Tibial nerve (tissue), 4 donors: Measurements from ENCODE around the gene FBXW7. TPM values are rescaled to one million over a fixed set of nuclear protein-coding genes. Genes with fewer than 3 reads are reported as not detected.

ENCODE experiments used
- DNase-seq, 2 donors: peaks; one replicate each; pipeline ENCODE4 v3.0.0-alpha.2; 2019; ENCODE audit warnings: low spot score in 2 of 2
- H3K27ac ChIP-seq, 4 donors: fragments of 200-600 bp; sonication (generic) in 3 of 4; one replicate each; pipeline ENCODE4 v1.5.1; 2017 to 2019; ENCODE audit warnings: mild to moderate bottlenecking in 1 of 4
- H3K27me3 ChIP-seq, 2 donors: fragments of 200-600 bp; sonication (generic) in 1 of 2; one replicate each; pipeline versions ENCODE4 v1.5.1 to v1.6.0; 2017 to 2019
- H3K36me3 ChIP-seq, 3 donors: fragments of 200-600 bp; sonication (generic); one replicate each; pipeline ENCODE4 v1.5.1; 2018 to 2019
- H3K4me1 ChIP-seq, 4 donors: fragments of 200-600 bp; sonication (generic) in 3 of 4; one replicate each; pipeline ENCODE4 v1.5.1; 2017 to 2019
- H3K4me3 ChIP-seq, 4 donors: fragments of 200-600 bp; sonication (generic) in 3 of 4; one replicate each; pipeline ENCODE4 v1.5.1; 2017 to 2019; ENCODE audit warnings: mild to moderate bottlenecking in 1 of 4, moderate library complexity in 1 of 4
- H3K9me3 ChIP-seq, 4 donors: fragments of 200-600 bp; sonication (generic) in 3 of 4; one replicate each; pipeline ENCODE4 v1.5.1; 2017 to 2019
- CTCF ChIP-seq, 5 experiments: fragments of 200-600 bp in 3 of 5; fragments of 450-650 bp in 2 of 5; sonication (generic) in 3 of 5; IDR thresholded peaks; one replicate each; pipeline ENCODE4 v1.5.1; 2016 to 2019; ENCODE audit warnings: antibody characterized with exemption in 5 of 5, mild to moderate bottlenecking in 3 of 5, moderate library complexity in 2 of 5
- EP300 ChIP-seq, 2 donors: sonication (generic); formaldehyde crosslinking; IDR thresholded peaks; one replicate each; pipeline ENCODE4 v1.6.1; 2017; ENCODE audit warnings: antibody characterized with exemption in 2 of 2, mild to moderate bottlenecking in 1 of 2
- POLR2A ChIP-seq, 2 donors: fragments of 450-650 bp; IDR thresholded peaks; one replicate each; pipeline ENCODE4 v1.6.1; 2017; ENCODE audit warnings: antibody characterized with exemption in 2 of 2, mild to moderate bottlenecking in 2 of 2, moderate library complexity in 2 of 2
- WGBS, 2 donors: methylation state at CpG; one replicate each; pipeline ENCODE4 v1.1.5; 2018; 5-methylcytosine and 5-hydroxymethylcytosine counted together
- total RNA-seq, 4 donors: library from RNA; depleted of rRNA; stranded (reverse); fragments of >200 nt; gene quantifications; one replicate each; pipeline ENCODE4 v1.1.0, GENCODE V29; 2016

Gene FBXW7
- total RNA-seq, 4 donors from 2014 or later = 40.8 to 85.7 (median 62.1) TPM

- Histone ChIP-seq H3K4me1 (peaks cover 0 to 38% (median 0%) of the 10 kb centered on the region in 4 donors), H3K9me3 (no peaks in the 10 kb centered on the region), H3K36me3 (no peaks in the 10 kb centered on the region), H3K4me3 (no peak overlapping the region), H3K27me3 (no peaks in the 10 kb centered on the region), H3K27ac (no peak overlapping the region)
- 85 to 91% methylated on average over 2 of the region's 2 CpGs for WGBS, 2 donors
- TF ChIP-seq POLR2A (IDR thresholded peaks at IDR 0.05) = no peak
- no peak for TF ChIP-seq EP300 (IDR thresholded peaks at IDR 0.05)
- DNase-seq = no peak
Measured at GRCh38 chr4:152500275-152500674, 35.6 kb downstream of the FBXW7 start.

- 78 to 80% methylated on average over 2 of the region's 2 CpGs for WGBS, 2 donors
- no peaks in the 10 kb centered on the region for H3K27me3 ChIP-seq
- no peaks in the 10 kb centered on the region for H3K36me3 ChIP-seq
- no peak overlapping the region for H3K4me3 ChIP-seq
- no peaks in the 10 kb centered on the region for H3K9me3 ChIP-seq
- no peak for DNase-seq
- no peak overlapping the region for H3K27ac ChIP-seq
- no peak for TF ChIP-seq CTCF (IDR thresholded peaks at IDR 0.05)
- no peak for TF ChIP-seq POLR2A (IDR thresholded peaks at IDR 0.05)
- no peak for TF ChIP-seq EP300 (IDR thresholded peaks at IDR 0.05)
- H3K4me1 ChIP-seq = peaks cover 0 to 38% (median 0%) of the 10 kb centered on the region in 4 donors
Measured at GRCh38 chr4:152499344-152499743, 36.5 kb downstream of the FBXW7 start.

- no peaks in the 10 kb centered on the region for H3K9me3 ChIP-seq
- H3K4me1 ChIP-seq = peaks cover 0 to 39% (median 0%) of the 10 kb centered on the region in 4 donors
- no peak overlapping the region for H3K27ac ChIP-seq
- H3K27me3 ChIP-seq = no peaks in the 10 kb centered on the region
- DNase-seq = no peak
- 89 to 92% methylated on average over 3 of the region's 3 CpGs for WGBS, 2 donors
- TF ChIP-seq EP300 (IDR thresholded peaks at IDR 0.05) = no peak
- H3K4me3 ChIP-seq = no peak overlapping the region
- H3K36me3 ChIP-seq = no peaks in the 10 kb centered on the region
Measured at GRCh38 chr4:152494020-152494419, 41.9 kb downstream of the FBXW7 start.

GRCh38 chr4:152488246-152488645 is 47.6 kb downstream of the FBXW7 start:
- H3K36me3 ChIP-seq = no peaks in the 10 kb centered on the region
- WGBS, 2 donors = 52 to 60% methylated on average over 4 of the region's 4 CpGs
- no peaks in the 10 kb centered on the region for H3K9me3 ChIP-seq
- H3K27me3 ChIP-seq = no peaks in the 10 kb centered on the region
- peak overlapping the region in 2 of 4 donors; percentile 20 to 62 for H3K27ac ChIP-seq
- no peak for TF ChIP-seq EP300 (IDR thresholded peaks at IDR 0.05)
- no peak overlapping the region for H3K4me3 ChIP-seq
- H3K4me1 ChIP-seq = peaks cover 0 to 47% (median 3%) of the 10 kb centered on the region in 4 donors
- DNase-seq = no peak

GRCh38 chr4:152486429-152487389 is 49.2 kb downstream of the FBXW7 start:
- Histone ChIP-seq H3K36me3 (no peaks in the 10 kb centered on the region), H3K4me3 (no peak overlapping the region), H3K4me1 (peaks cover 0 to 43% (median 3%) of the 10 kb centered on the region in 4 donors), H3K9me3 (no peaks in the 10 kb centered on the region), H3K27ac (peak overlapping the region in 3 of 4 donors; percentile 20 to 62 (median 24)), H3K27me3 (no peaks in the 10 kb centered on the region)
- no peak for DNase-seq
- no peak for TF ChIP-seq EP300 (IDR thresholded peaks at IDR 0.05)
- TF ChIP-seq POLR2A (IDR thresholded peaks at IDR 0.05) = no peak
- TF ChIP-seq CTCF (IDR thresholded peaks at IDR 0.05) = no peak
- 53% methylated on average over 7 of the region's 7 CpGs for WGBS, 2 donors

- H3K4me1 ChIP-seq = peaks cover 0 to 38% (median 3%) of the 10 kb centered on the region in 4 donors
- TF ChIP-seq POLR2A (IDR thresholded peaks at IDR 0.05) = no peak
- TF ChIP-seq CTCF (IDR thresholded peaks at IDR 0.05) = no peak
- no peak for TF ChIP-seq EP300 (IDR thresholded peaks at IDR 0.05)
- 50 to 62% methylated on average over 6 of the region's 6 CpGs for WGBS, 2 donors
- peak overlapping the region in 1 of 4 donors; percentile 7 for H3K4me3 ChIP-seq
- H3K27me3 ChIP-seq = no peaks in the 10 kb centered on the region
- no peak for DNase-seq
- H3K9me3 ChIP-seq = no peaks in the 10 kb centered on the region
- no peaks in the 10 kb centered on the region for H3K36me3 ChIP-seq
- H3K27ac ChIP-seq = peak overlapping the region in 2 of 4 donors; percentile 20 to 62
Measured at GRCh38 chr4:152485726-152486276, 50.1 kb downstream of the FBXW7 start.
